Transverse colon (tissue), 4 donors: Measurements from ENCODE around the gene PTGR3.

ENCODE experiments used
- POLR2A ChIP-seq: fragments of 450-650 bp; IDR thresholded peaks from one replicate; pipeline ENCODE4 v1.6.1; 2016; ENCODE audit warnings: antibody characterized with exemption, mild to moderate bottlenecking, moderate library complexity
- POLR2AphosphoS5 ChIP-seq, 3 donors: sonication (generic); formaldehyde crosslinking; IDR thresholded peaks; one replicate each; pipeline ENCODE4 v1.6.1; 2016; ENCODE audit warnings: antibody characterized with exemption in 3 of 3
- TF ChIP-seq, protein P1 (sequence below), 5 experiments: fragments of 200-600 bp in 3 of 5; fragments of 450-650 bp in 2 of 5; sonication (generic) in 3 of 5; IDR thresholded peaks; 1 replicate in 2 of 5; 2 replicates in 3 of 5; pipeline ENCODE4 v1.5.1; 2016 to 2017; ENCODE audit warnings: antibody characterized with exemption in 5 of 5, inconsistent platforms in 3 of 5, mild to moderate bottlenecking in 2 of 5, moderate library complexity in 1 of 5

DNA sequence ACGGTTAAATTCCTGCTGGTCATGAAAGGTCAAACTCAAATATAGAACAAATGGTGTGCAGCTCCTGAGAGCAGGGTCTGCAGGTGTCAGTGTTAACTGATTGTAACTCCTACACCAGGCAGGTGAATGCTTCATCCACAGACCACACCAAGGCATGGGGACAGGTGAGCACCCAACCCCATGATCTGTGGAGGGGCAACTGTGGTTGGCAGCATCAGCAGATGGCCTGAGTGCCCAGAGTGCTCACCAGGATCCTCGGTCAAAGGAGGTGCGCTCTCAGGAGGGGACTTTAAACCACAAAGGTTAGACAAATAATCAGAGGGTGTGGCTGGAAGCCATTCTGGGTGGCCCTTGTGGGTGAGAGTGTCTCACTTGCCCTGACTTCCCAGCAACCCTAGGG is 44.5 kb downstream of the PTGR3 start:
- TF ChIP-seq, protein P1, sequence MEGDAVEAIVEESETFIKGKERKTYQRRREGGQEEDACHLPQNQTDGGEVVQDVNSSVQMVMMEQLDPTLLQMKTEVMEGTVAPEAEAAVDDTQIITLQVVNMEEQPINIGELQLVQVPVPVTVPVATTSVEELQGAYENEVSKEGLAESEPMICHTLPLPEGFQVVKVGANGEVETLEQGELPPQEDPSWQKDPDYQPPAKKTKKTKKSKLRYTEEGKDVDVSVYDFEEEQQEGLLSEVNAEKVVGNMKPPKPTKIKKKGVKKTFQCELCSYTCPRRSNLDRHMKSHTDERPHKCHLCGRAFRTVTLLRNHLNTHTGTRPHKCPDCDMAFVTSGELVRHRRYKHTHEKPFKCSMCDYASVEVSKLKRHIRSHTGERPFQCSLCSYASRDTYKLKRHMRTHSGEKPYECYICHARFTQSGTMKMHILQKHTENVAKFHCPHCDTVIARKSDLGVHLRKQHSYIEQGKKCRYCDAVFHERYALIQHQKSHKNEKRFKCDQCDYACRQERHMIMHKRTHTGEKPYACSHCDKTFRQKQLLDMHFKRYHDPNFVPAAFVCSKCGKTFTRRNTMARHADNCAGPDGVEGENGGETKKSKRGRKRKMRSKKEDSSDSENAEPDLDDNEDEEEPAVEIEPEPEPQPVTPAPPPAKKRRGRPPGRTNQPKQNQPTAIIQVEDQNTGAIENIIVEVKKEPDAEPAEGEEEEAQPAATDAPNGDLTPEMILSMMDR (IDR thresholded peaks at IDR 0.05): no peak
- TF ChIP-seq POLR2AphosphoS5 (IDR thresholded peaks at IDR 0.05) (no peak), POLR2A (no peak)
